Measurements from ENCODE around the gene PALM.
A peak's percentile ranks its signal among the peaks of the same experiment; 100 is the strongest.
"Not testable (repeated sequence)": the region's sequence is repeated elsewhere in the genome, so short reads cannot be mapped to it uniquely, and the experiment has no call there.

Gene PALM

GRCh38 chr19:678791-679388, 29.8 kb upstream of the PALM start:
- no peak for DNase-seq (ENCODE audit: extremely low read depth in 1 of 2, low read depth in 1 of 2)

- DNase-seq (ENCODE audit: extremely low read depth in 1 of 2, low read depth in 1 of 2) = no peak
These were observed 29.1 kb upstream of the PALM start for GRCh38 chr19:679418-680286.

GRCh38 chr19:680287-681028, 28.3 kb upstream of the PALM start:
- peak; percentile 99 for DNase-seq (ENCODE audit: extremely low read depth in 1 of 2, low read depth in 1 of 2)

GRCh38 chr19:681029-682019, 27.4 kb upstream of the PALM start:
- DNase-seq (ENCODE audit: extremely low read depth in 1 of 2, low read depth in 1 of 2) = no peak

GRCh38 chr19:682678-683320, 25.9 kb upstream of the PALM start:
- no peak for DNase-seq (ENCODE audit: extremely low read depth in 1 of 2, low read depth in 1 of 2)

- no peak for DNase-seq (ENCODE audit: extremely low read depth in 1 of 2, low read depth in 1 of 2)
These were observed 23.2 kb upstream of the PALM start for GRCh38 chr19:685454-685931.

GRCh38 chr19:686589-687297, 22.0 kb upstream of the PALM start:
- DNase-seq (ENCODE audit: extremely low read depth in 1 of 2, low read depth in 1 of 2) = no peak

GRCh38 chr19:687569-688166, 21.1 kb upstream of the PALM start:
- DNase-seq (ENCODE audit: extremely low read depth in 1 of 2, low read depth in 1 of 2) = no peak

- no peak for DNase-seq (ENCODE audit: extremely low read depth in 1 of 2, low read depth in 1 of 2)
These were observed 20.5 kb upstream of the PALM start for GRCh38 chr19:688214-688613.

- no peak for DNase-seq (ENCODE audit: extremely low read depth in 1 of 2, low read depth in 1 of 2)
These were observed 19.7 kb upstream of the PALM start for GRCh38 chr19:688992-689391.

GRCh38 chr19:690203-690602, 18.5 kb upstream of the PALM start:
- no peak for DNase-seq (ENCODE audit: extremely low read depth in 1 of 2, low read depth in 1 of 2)

GRCh38 chr19:694481-695351, 14.0 kb upstream of the PALM start:
- DNase-seq (ENCODE audit: extremely low read depth in 1 of 2, low read depth in 1 of 2) = no peak

- no peak for DNase-seq (ENCODE audit: extremely low read depth in 1 of 2, low read depth in 1 of 2)
These were observed 13.3 kb upstream of the PALM start, which contains the start of gene PRSS57 for GRCh38 chr19:695352-695949. Gene PRSS57, minus strand, starts transcription at chr19:695452. Its CDS starts 22 bp downstream, at chr19:695430.

- not testable (repeated sequence) for DNase-seq (ENCODE audit: extremely low read depth in 1 of 2, low read depth in 1 of 2)
These were observed 10.2 kb upstream of the PALM start for GRCh38 chr19:698529-698928.

GRCh38 chr19:699885-700284, 8.8 kb upstream of the PALM start:
- DNase-seq (ENCODE audit: extremely low read depth in 1 of 2, low read depth in 1 of 2) = not testable (repeated sequence)

- not testable (repeated sequence) for DNase-seq (ENCODE audit: extremely low read depth in 1 of 2, low read depth in 1 of 2)
These were observed 5.9 kb upstream of the PALM start for GRCh38 chr19:702847-703246.

- DNase-seq (ENCODE audit: extremely low read depth in 1 of 2, low read depth in 1 of 2) = no peak
These were observed 5.4 kb upstream of the PALM start for GRCh38 chr19:703329-703650.

All from stimulated activated CD8-positive, alpha-beta memory T cell treated with anti-CD3 and anti-CD28 coated beads, Interleukin-7, amount 100 ng/mL, for 48 hours (primary cell).